HFFc6 (cell line): ENCODE data around the gene TIMP3. TPM values are rescaled to one million over a fixed set of nuclear protein-coding genes. Genes with fewer than 3 reads are reported as not detected.

ENCODE experiments used
- DNase-seq: peaks from one replicate; pipeline ENCODE4 v3.0.0-alpha.2; 2018
- H3K27ac Mint-ChIP-seq: 2 replicates; pipeline ENCODE4 v1.8.0; 2020; ENCODE audit warnings: mild to moderate bottlenecking, mixed read lengths
- H3K27me3 Mint-ChIP-seq: 2 replicates; pipeline ENCODE4 v1.8.0; 2021; ENCODE audit warnings: mild to moderate bottlenecking, moderate library complexity, mixed read lengths; ENCODE audit not compliant: insufficient read depth
- H3K36me3 Mint-ChIP-seq: 2 replicates; pipeline ENCODE4 v1.8.0; 2021; ENCODE audit warnings: low read depth, mixed read lengths
- H3K4me1 Mint-ChIP-seq: 2 replicates; pipeline ENCODE4 v1.8.0; 2020; ENCODE audit warnings: low read depth, mixed read lengths
- H3K4me3 Mint-ChIP-seq: 2 replicates; pipeline ENCODE4 v1.8.0; 2020; ENCODE audit warnings: mild to moderate bottlenecking, moderate library complexity, mixed read lengths
- H3K9me3 Mint-ChIP-seq: 2 replicates; pipeline ENCODE4 v1.8.0; 2020; ENCODE audit warnings: mild to moderate bottlenecking, mixed read lengths
- total RNA-seq, 6 experiments: library from RNA; stranded (reverse); fragmentation: NEBNext Ultra II Directional; extraction: Animal tissue kit (Norgen Biotek cat#: 25700); gene quantifications; 2 replicates in 1 of 6; 3 replicates in 5 of 6; pipeline ENCODE4 v1.2.3, GENCODE V29; 2021
- TF ChIP-seq, protein P1 (sequence below): fragments of 200-600 bp; sonication (generic); IDR thresholded peaks from 2 replicates; pipeline ENCODE4 v1.5.0; 2021; ENCODE audit warnings: antibody characterized with exemption, mild to moderate bottlenecking

Gene TIMP3
- total RNA-seq, 6 experiments from 2014 or later = 303 to 525 (median 354) TPM

DNA sequence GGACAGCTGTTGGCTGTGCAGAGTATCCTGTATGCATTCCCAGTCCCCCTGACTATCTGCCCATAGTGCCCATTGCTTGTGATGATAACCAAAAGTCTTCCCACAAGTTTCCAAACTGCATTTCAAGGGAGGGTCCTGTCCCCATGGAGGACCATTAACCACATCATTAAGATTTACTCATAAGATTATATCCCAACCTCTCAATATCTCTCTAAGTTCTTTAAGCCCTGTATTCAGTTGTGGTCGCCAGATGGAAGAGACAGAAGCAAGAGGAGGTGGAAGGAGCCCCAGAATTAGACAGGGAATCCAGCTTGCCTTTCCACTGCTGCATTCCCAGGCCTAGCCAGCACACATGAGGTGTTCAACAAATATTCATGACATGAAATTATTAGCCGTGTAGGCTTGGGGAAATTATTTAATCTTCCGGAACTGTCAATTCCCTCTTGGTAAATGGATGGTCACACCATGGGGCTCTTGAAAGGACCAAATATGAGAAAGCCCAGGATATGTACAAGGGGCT, 42.6 kb upstream of the TIMP3 start:
- Mint-ChIP-seq H3K9me3 (no peaks in the 10 kb centered on the region), H3K27me3 (no peaks in the 10 kb centered on the region; the same call in none of the 2 replicates), H3K27ac (no peak overlapping the region; the same call in 1 of the 2 replicates), H3K4me1 (peaks cover 52% of the 10 kb centered on the region), H3K36me3 (no peaks in the 10 kb centered on the region), H3K4me3 (no peak overlapping the region)
- no peak for DNase-seq
- TF ChIP-seq, protein P1, sequence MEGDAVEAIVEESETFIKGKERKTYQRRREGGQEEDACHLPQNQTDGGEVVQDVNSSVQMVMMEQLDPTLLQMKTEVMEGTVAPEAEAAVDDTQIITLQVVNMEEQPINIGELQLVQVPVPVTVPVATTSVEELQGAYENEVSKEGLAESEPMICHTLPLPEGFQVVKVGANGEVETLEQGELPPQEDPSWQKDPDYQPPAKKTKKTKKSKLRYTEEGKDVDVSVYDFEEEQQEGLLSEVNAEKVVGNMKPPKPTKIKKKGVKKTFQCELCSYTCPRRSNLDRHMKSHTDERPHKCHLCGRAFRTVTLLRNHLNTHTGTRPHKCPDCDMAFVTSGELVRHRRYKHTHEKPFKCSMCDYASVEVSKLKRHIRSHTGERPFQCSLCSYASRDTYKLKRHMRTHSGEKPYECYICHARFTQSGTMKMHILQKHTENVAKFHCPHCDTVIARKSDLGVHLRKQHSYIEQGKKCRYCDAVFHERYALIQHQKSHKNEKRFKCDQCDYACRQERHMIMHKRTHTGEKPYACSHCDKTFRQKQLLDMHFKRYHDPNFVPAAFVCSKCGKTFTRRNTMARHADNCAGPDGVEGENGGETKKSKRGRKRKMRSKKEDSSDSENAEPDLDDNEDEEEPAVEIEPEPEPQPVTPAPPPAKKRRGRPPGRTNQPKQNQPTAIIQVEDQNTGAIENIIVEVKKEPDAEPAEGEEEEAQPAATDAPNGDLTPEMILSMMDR = no peak

GRCh38 chr22:32760396-32760795, 41.1 kb upstream of the TIMP3 start:
- Mint-ChIP-seq H3K27ac (no peak overlapping the region; the same call in 1 of the 2 replicates), H3K27me3 (peaks cover 2% of the 10 kb centered on the region), H3K4me1 (peaks cover 56% of the 10 kb centered on the region), H3K9me3 (no peaks in the 10 kb centered on the region), H3K36me3 (peaks cover 4% of the 10 kb centered on the region), H3K4me3 (no peak overlapping the region)
- no peak for DNase-seq
- TF ChIP-seq, protein P1 = no peak

GRCh38 chr22:32760815-32761214, 40.7 kb upstream of the TIMP3 start:
- peak overlapping the region; percentile 58; the same call in 1 of the 2 replicates for H3K27ac Mint-ChIP-seq
- peaks cover 4% of the 10 kb centered on the region for H3K36me3 Mint-ChIP-seq
- H3K27me3 Mint-ChIP-seq = peaks cover 2% of the 10 kb centered on the region
- DNase-seq = no peak
- H3K9me3 Mint-ChIP-seq = no peaks in the 10 kb centered on the region
- TF ChIP-seq, protein P1 = no peak
- peak overlapping the region; percentile 38; the same call in 1 of the 2 replicates for H3K4me3 Mint-ChIP-seq
- peaks cover 56% of the 10 kb centered on the region for H3K4me1 Mint-ChIP-seq

GRCh38 chr22:32761251-32761903, 40.1 kb upstream of the TIMP3 start:
- H3K4me1 Mint-ChIP-seq = peaks cover 56% of the 10 kb centered on the region
- peaks cover 2% of the 10 kb centered on the region for H3K27me3 Mint-ChIP-seq
- H3K9me3 Mint-ChIP-seq = no peaks in the 10 kb centered on the region
- TF ChIP-seq, protein P1 = no peak
- peak; percentile 73 for DNase-seq
- H3K27ac Mint-ChIP-seq = peak overlapping the region; percentile 58
- peaks cover 4% of the 10 kb centered on the region for H3K36me3 Mint-ChIP-seq
- H3K4me3 Mint-ChIP-seq = peak overlapping the region; percentile 38; the same call in 1 of the 2 replicates

GRCh38 chr22:32764330-32765131, 37.0 kb upstream of the TIMP3 start:
- 0 out of 2 replicates have a peak overlapping the region, but pooled peaks have one; percentile 35 for H3K27ac Mint-ChIP-seq
- peaks cover 4% of the 10 kb centered on the region for H3K36me3 Mint-ChIP-seq
- H3K27me3 Mint-ChIP-seq = peaks cover 2% of the 10 kb centered on the region; the same call in 1 of the 2 replicates
- peak overlapping the region; percentile 40; the same call in 1 of the 2 replicates for H3K4me3 Mint-ChIP-seq
- DNase-seq = peak; percentile 56
- peaks cover 48% of the 10 kb centered on the region for H3K4me1 Mint-ChIP-seq
- no peaks in the 10 kb centered on the region for H3K9me3 Mint-ChIP-seq
- TF ChIP-seq, protein P1 = no peak
